Subcutaneous preadipocyte (primary cell): ENCODE results near the gene CPSF2. TPM values are rescaled to one million over a fixed set of nuclear protein-coding genes. Genes with fewer than 3 reads are reported as not detected.

Experiments
- total RNA-seq: library from RNA; depleted of rRNA; stranded (reverse); fragments of >200 nt; gene quantifications from 2 replicates; pipeline ENCODE4 v1.2.3, GENCODE V29; 2012

Gene CPSF2
- 37.5 and 47.7 TPM in 2 replicates for total RNA-seq

GRCh38 chr14:92121670-92122350, at the start of gene CPSF2, which contains the start of gene NDUFB1:
Gene CPSF2, plus strand, starts transcription at chr14:92121969. Its CDS starts 9,016 bp downstream, at chr14:92130985.
Gene NDUFB1, minus strand, starts transcription at chr14:92121706. Its CDS starts 4,069 bp downstream, at chr14:92117637.

GRCh38 chr14:92106143-92106926, 15.4 kb upstream of the CPSF2 start, which contains the start of gene ATXN3:
Gene ATXN3, minus strand, starts transcription at chr14:92106582. Its CDS starts 30 bp downstream, at chr14:92106552.

Other genes starting within 250 kb of the CPSF2 start
- gene FBLN5, start 174.3 kb upstream of the CPSF2 start, total RNA-seq: 34.2 and 41.1 TPM in 2 replicates
- gene TRIP11, start 81.9 kb upstream of the CPSF2 start, total RNA-seq: 23.1 and 28.2 TPM in 2 replicates
- gene ATXN3, start 15.4 kb upstream of the CPSF2 start, total RNA-seq: 19.1 and 23.5 TPM in 2 replicates
- 155 and 202 TPM in 2 replicates for gene NDUFB1, start 263 bp upstream of the CPSF2 start, total RNA-seq
- under 0.01 TPM in 1 of 2 replicates, not detected in the other for gene SLC24A4, start 201.2 kb downstream of the CPSF2 start, total RNA-seq